PC-3 (cell line): ENCODE measurements around the gene UMODL1. TPM values are rescaled to one million over a fixed set of nuclear protein-coding genes. Genes with fewer than 3 reads are reported as not detected.

ENCODE experiments used
- ATAC-seq: fragments of 200-7000 bp; cut with Tn5 transposase; 2 replicates; pipeline ENCODE4 v1.9.1; 2020; ENCODE audit warnings: mild to moderate bottlenecking, moderate library complexity
- BruUV-seq: library from RNA; stranded (reverse); fragments of 400-500 nt; replicated peaks from 2 replicates; lab custom pipeline; 2021; lab: Mats Ljungman, UMichigan
- CTCF ChIA-PET: fragments of 300-600 bp; sonication (Branson Sonifier 250); formaldehyde crosslinking; loops from one replicate; lab custom pipeline; 2022; ENCODE audit warnings: antibody characterized with exemption; lab: Charles Lee
- POLR2A ChIA-PET: fragments of 300-600 bp; sonication (Branson Sonifier 250); formaldehyde crosslinking; loops from one replicate; lab custom pipeline; 2022; ENCODE audit warnings: antibody characterized with exemption; ENCODE audit not compliant: unreplicated experiment; lab: Charles Lee
- DNase-seq: peaks from one replicate; pipeline ENCODE4 v3.0.0-alpha.2; 2015
- H2AFZ ChIP-seq: fragments of 300-600 bp; sonication (generic); 2 replicates; pipeline ENCODE4 v1.6.0; 2016; ENCODE audit warnings: antibody characterized with exemption, low read length
- H3F3A ChIP-seq: fragments of 300-600 bp; sonication (generic); one replicate; pipeline ENCODE4 v1.6.0; 2017; ENCODE audit warnings: antibody characterized with exemption, low read length, control low read depth, mild to moderate bottlenecking; ENCODE audit not compliant: unreplicated experiment
- H3K27ac ChIP-seq: fragments of 300-600 bp; sonication (generic); 2 replicates; pipeline ENCODE4 v1.5.1; 2016; ENCODE audit warnings: mild to moderate bottlenecking, low read length
- H3K27me3 ChIP-seq: fragments of 300-600 bp; sonication (generic); 2 replicates; pipeline ENCODE4 v1.6.1; 2016; ENCODE audit warnings: low read length, mixed read lengths
- H3K36me3 ChIP-seq: fragments of 300-600 bp; sonication (generic); 2 replicates; pipeline ENCODE4 v1.6.1; 2016; ENCODE audit warnings: low read depth, mixed run types, low read length, mixed read lengths
- H3K4me1 ChIP-seq: fragments of 300-600 bp; sonication (generic); 2 replicates; pipeline ENCODE4 v1.5.1; 2016; ENCODE audit warnings: low read length; ENCODE audit not compliant: insufficient read depth
- H3K4me2 ChIP-seq: fragments of 300-600 bp; sonication (generic); 2 replicates; pipeline ENCODE4 v1.6.0; 2016; ENCODE audit warnings: low read length
- H3K4me3 ChIP-seq: fragments of 300-600 bp; sonication (generic); 2 replicates; pipeline ENCODE4 v1.5.1; 2016; ENCODE audit warnings: mild to moderate bottlenecking, low read length, mixed read lengths
- H3K79me2 ChIP-seq: fragments of 300-600 bp; sonication (generic); 2 replicates; pipeline ENCODE4 v1.6.1; 2017; ENCODE audit warnings: low read length, mixed read lengths
- H3K9ac ChIP-seq: fragments of 300-600 bp; sonication (generic); 2 replicates; pipeline ENCODE4 v1.6.0; 2016; ENCODE audit warnings: mild to moderate bottlenecking, low read length
- H3K9me2 ChIP-seq: fragments of 300-600 bp; sonication (generic); replicated peaks from 2 replicates; pipeline ENCODE4 v1.6.1; 2016; ENCODE audit warnings: mixed run types, low read length, mixed read lengths
- H3K9me3 ChIP-seq: fragments of 300-600 bp; sonication (generic); 2 replicates; pipeline ENCODE4 v1.6.1; 2016; ENCODE audit warnings: low read length, mixed read lengths
- H4K20me1 ChIP-seq: fragments of 300-600 bp; sonication (generic); 2 replicates; pipeline ENCODE4 v1.6.1; 2016; ENCODE audit warnings: low read length, mixed read lengths
- CTCF ChIP-seq: fragments of 300-600 bp; sonication (generic); conservative IDR thresholded peaks from 2 replicates; pipeline ENCODE4 v1.5.1; 2017; ENCODE audit warnings: antibody characterized with exemption, low read depth, mild to moderate bottlenecking, low read length
- EZH2 ChIP-seq: fragments of 300-600 bp; sonication (generic); IDR thresholded peaks from one replicate; pipeline ENCODE4 v1.6.1; 2017; ENCODE audit warnings: antibody characterized with exemption, mild to moderate bottlenecking, low read length; ENCODE audit not compliant: unreplicated experiment
- EZH2phosphoT487 ChIP-seq: fragments of 300-600 bp; sonication (generic); IDR thresholded peaks from 2 replicates; pipeline ENCODE4 v1.6.1; 2018; ENCODE audit warnings: mild to moderate bottlenecking, antibody characterized with exemption, low read length, borderline replicate concordance
- intact Hi-C: fragments of 100-400 bp; cut with micrococcal nuclease; formaldehyde crosslinking; loops from 2 replicates; pipeline ENCODE4 v1.9.0; 2023
- total RNA-seq: library from RNA; depleted of rRNA; stranded (reverse); fragments of >200 nt; gene quantifications from 2 replicates; pipeline ENCODE4 v1.2.3, GENCODE V29; 2014

Gene UMODL1
- total RNA-seq, 1 experiment from 2014 or later, result not detected

- Histone ChIP-seq H3K9me3 (no peaks in the 10 kb centered on the region), H3K27me3 (no peaks in the 10 kb centered on the region), H3K9me2 (no peaks in the 10 kb centered on the region), H3K4me3 (no peak overlapping the region), H3K27ac (no peak overlapping the region), H3K9ac (no peak overlapping the region), H3K79me2 (no peaks in the 10 kb centered on the region), H2AFZ (peak overlapping the region; percentile 16; the same call in 1 of the 2 replicates), H4K20me1 (no peaks in the 10 kb centered on the region), H3K36me3 (no peaks in the 10 kb centered on the region), H3F3A (no peaks in the 10 kb centered on the region), H3K4me1 (0 out of 2 replicates have a peak, but pooled peaks cover 11% of the 10 kb centered on the region), H3K4me2 (no peak overlapping the region)
- POLR2A ChIA-PET, result interaction anchor here (0.5 to 0.9 kb wide), 2 partner anchors 10 to 314 kb away, joined by 3 to 4 read pairs; no protein-coding TSS in a partner anchor
- DNase-seq (peak; percentile 19), ATAC-seq (peak; percentile 37)
- CTCF ChIA-PET, result interaction anchor here (0.6 to 2.7 kb wide), 5 partner anchors 10 to 175 kb away, joined by 3 to 10 read pairs (median 9); no protein-coding TSS in a partner anchor
- no TSS peak for BruUV-seq
- intact Hi-C loops, result no loop called here
- TF ChIP-seq EZH2phosphoT487 (no peak), EZH2 (no peak)
Observed at GRCh38 chr21:42107177-42107880, 36.2 kb downstream of the UMODL1 start.

- no peak overlapping the region for H3K9ac ChIP-seq
- H4K20me1 ChIP-seq, result no peaks in the 10 kb centered on the region
- no peaks in the 10 kb centered on the region for H3K9me2 ChIP-seq
- H3F3A ChIP-seq, result no peaks in the 10 kb centered on the region
- no peaks in the 10 kb centered on the region for H3K36me3 ChIP-seq
- ATAC-seq, result peak; percentile 100
- no peaks in the 10 kb centered on the region for H3K9me3 ChIP-seq
- no peaks in the 10 kb centered on the region for H3K27me3 ChIP-seq
- no peaks in the 10 kb centered on the region for H3K79me2 ChIP-seq
- no TSS peak for BruUV-seq
- peak overlapping the region; percentile 16; the same call in 1 of the 2 replicates for H2AFZ ChIP-seq
- peak; percentile 81 for DNase-seq
- peaks cover 12% of the 10 kb centered on the region; the same call in 1 of the 2 replicates for H3K4me1 ChIP-seq
- no peak overlapping the region for H3K4me3 ChIP-seq
- CTCF ChIA-PET, result interaction anchor here (1.1 to 2.7 kb wide), 4 partner anchors 9 to 176 kb away, joined by 4 to 10 read pairs (median 9); no protein-coding TSS in a partner anchor
- intact Hi-C loops, result no loop called here
- no peak overlapping the region for H3K27ac ChIP-seq
- TF ChIP-seq CTCF, result peak; percentile 87
- no peak for TF ChIP-seq EZH2
- H3K4me2 ChIP-seq, result no peak overlapping the region
- POLR2A ChIA-PET, result interaction anchor here (0.5 to 0.6 kb wide), 3 partner anchors 220 to 321 kb away, joined by 3 to 9 read pairs (median 6); no protein-coding TSS in a partner anchor
Observed at GRCh38 chr21:42107881-42108553, 36.9 kb downstream of the UMODL1 start.

GRCh38 chr21:42108554-42109340 is 37.6 kb downstream of the UMODL1 start:
- ATAC-seq, result no peak
- H3F3A ChIP-seq, result no peaks in the 10 kb centered on the region
- intact Hi-C loops, result no loop called here
- peaks cover 14% of the 10 kb centered on the region; the same call in 1 of the 2 replicates for H3K4me1 ChIP-seq
- POLR2A ChIA-PET, result interaction anchor here (0.6 kb wide), 2 partner anchors 219 to 322 kb away, joined by 6 to 9 read pairs; no protein-coding TSS in a partner anchor
- no peak for DNase-seq
- H3K27ac ChIP-seq, result no peak overlapping the region
- no peaks in the 10 kb centered on the region for H3K79me2 ChIP-seq
- CTCF ChIA-PET, result interaction anchor here (1.1 to 2.7 kb wide), 3 partner anchors 9 to 176 kb away, joined by 4 to 10 read pairs (median 9); no protein-coding TSS in a partner anchor
- no peaks in the 10 kb centered on the region for H3K9me2 ChIP-seq
- H3K4me2 ChIP-seq, result no peak overlapping the region
- H3K36me3 ChIP-seq, result no peaks in the 10 kb centered on the region
- no peaks in the 10 kb centered on the region for H4K20me1 ChIP-seq
- TF ChIP-seq CTCF (no peak), EZH2phosphoT487 (no peak), EZH2 (no peak)
- no peak overlapping the region for H3K4me3 ChIP-seq
- no peaks in the 10 kb centered on the region for H3K27me3 ChIP-seq
- no TSS peak for BruUV-seq
- H3K9me3 ChIP-seq, result no peaks in the 10 kb centered on the region
- H2AFZ ChIP-seq, result no peak overlapping the region
- H3K9ac ChIP-seq, result no peak overlapping the region
